ENCODE measurements around the gene VMP1. TPM values are rescaled to one million over a fixed set of nuclear protein-coding genes. Genes with fewer than 3 reads are reported as not detected.

Gene VMP1
- total RNA-seq, 1 donor from 2014 or later, result 62.6 TPM

DNA sequence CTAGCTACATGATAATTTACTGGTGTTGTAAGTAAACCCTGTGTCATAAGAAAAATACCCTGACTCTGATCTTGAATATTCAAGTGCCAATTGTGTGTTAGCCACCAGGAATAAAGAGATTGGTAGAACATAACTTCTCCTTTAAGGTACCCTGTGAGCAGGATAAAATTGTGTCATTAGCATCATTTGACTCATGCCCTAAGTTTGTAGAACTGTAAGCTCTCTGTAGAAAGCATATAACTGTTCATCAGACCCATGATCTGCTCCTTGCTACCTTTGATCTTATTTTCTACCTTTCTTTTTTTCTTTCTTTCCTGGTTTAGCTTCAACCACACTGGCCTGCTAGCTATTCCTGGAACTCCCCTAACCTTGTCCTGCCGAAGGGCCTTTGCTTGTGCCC, 36.1 kb upstream of the VMP1 start:
- H3K4me3 Mint-ChIP-seq, result no peak overlapping the region
- TF ChIP-seq, protein P1, sequence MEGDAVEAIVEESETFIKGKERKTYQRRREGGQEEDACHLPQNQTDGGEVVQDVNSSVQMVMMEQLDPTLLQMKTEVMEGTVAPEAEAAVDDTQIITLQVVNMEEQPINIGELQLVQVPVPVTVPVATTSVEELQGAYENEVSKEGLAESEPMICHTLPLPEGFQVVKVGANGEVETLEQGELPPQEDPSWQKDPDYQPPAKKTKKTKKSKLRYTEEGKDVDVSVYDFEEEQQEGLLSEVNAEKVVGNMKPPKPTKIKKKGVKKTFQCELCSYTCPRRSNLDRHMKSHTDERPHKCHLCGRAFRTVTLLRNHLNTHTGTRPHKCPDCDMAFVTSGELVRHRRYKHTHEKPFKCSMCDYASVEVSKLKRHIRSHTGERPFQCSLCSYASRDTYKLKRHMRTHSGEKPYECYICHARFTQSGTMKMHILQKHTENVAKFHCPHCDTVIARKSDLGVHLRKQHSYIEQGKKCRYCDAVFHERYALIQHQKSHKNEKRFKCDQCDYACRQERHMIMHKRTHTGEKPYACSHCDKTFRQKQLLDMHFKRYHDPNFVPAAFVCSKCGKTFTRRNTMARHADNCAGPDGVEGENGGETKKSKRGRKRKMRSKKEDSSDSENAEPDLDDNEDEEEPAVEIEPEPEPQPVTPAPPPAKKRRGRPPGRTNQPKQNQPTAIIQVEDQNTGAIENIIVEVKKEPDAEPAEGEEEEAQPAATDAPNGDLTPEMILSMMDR (conservative IDR thresholded peaks at IDR 0.05), result no peak
- H3K4me1 Mint-ChIP-seq, result no peaks in the 10 kb centered on the region
- H3K9me3 Mint-ChIP-seq, result no peaks in the 10 kb centered on the region
- no peaks in the 10 kb centered on the region for H3K36me3 Mint-ChIP-seq (ENCODE audit: low read depth)
- no peak for DNase-seq (ENCODE audit: low read depth, low spot score)
- H3K27ac Mint-ChIP-seq (ENCODE audit: unreplicated experiment), result no peak overlapping the region
- no peaks in the 10 kb centered on the region for H3K27me3 Mint-ChIP-seq (ENCODE audit: low read depth)

DNA sequence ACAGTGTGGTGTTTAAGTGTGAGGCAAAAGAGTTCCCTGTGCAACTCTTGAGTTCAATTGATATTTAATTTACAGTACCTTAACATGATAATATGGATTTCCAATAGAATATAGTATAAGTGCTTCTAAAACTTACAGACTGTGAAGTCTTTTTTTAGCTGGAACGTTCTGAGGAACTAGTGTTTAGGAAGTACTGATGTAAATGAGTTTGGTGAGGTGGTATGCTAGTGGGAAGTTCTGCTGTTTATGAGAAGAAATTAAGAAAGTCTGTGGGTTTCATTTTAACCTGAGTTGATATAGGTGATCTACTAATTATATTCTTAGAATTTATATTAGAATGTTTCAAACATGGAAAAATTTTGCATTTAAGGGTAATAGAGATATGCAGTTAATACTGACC, 32.2 kb upstream of the VMP1 start:
- no peak overlapping the region for H3K27ac Mint-ChIP-seq (ENCODE audit: unreplicated experiment)
- no peak overlapping the region for H3K4me3 Mint-ChIP-seq
- H3K36me3 Mint-ChIP-seq (ENCODE audit: low read depth), result peaks cover 4% of the 10 kb centered on the region
- no peaks in the 10 kb centered on the region for H3K9me3 Mint-ChIP-seq
- H3K4me1 Mint-ChIP-seq, result no peaks in the 10 kb centered on the region
- no peaks in the 10 kb centered on the region for H3K27me3 Mint-ChIP-seq (ENCODE audit: low read depth)
- DNase-seq (ENCODE audit: low read depth, low spot score), result no peak
- TF ChIP-seq, protein P1 (conservative IDR thresholded peaks at IDR 0.05), result no peak

DNA sequence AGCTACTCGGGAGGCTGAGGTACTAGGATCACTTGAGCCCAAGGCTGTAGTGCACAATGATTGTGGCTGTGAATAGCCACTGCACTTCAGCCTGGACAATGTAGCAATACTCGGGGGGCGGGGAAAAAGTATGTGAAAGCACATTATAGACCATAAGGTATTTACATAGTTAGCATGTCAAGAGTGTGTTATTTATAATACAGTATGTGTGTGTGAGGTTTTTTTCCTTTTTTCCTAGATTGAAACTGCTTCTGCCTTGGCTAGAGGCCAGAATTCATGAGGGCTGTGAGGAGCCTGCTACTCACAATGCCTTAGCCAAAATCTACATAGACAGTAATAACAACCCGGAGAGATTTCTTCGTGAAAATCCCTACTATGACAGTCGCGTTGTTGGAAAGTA, 30.7 kb upstream of the VMP1 start:
- no peak overlapping the region for H3K4me3 Mint-ChIP-seq
- H3K4me1 Mint-ChIP-seq, result no peaks in the 10 kb centered on the region
- TF ChIP-seq, protein P1 (conservative IDR thresholded peaks at IDR 0.05), result no peak
- DNase-seq (ENCODE audit: low read depth, low spot score), result no peak
- peaks cover 4% of the 10 kb centered on the region for H3K36me3 Mint-ChIP-seq (ENCODE audit: low read depth)
- no peak overlapping the region for H3K27ac Mint-ChIP-seq (ENCODE audit: unreplicated experiment)
- no peaks in the 10 kb centered on the region for H3K27me3 Mint-ChIP-seq (ENCODE audit: low read depth)
- no peaks in the 10 kb centered on the region for H3K9me3 Mint-ChIP-seq

DNA sequence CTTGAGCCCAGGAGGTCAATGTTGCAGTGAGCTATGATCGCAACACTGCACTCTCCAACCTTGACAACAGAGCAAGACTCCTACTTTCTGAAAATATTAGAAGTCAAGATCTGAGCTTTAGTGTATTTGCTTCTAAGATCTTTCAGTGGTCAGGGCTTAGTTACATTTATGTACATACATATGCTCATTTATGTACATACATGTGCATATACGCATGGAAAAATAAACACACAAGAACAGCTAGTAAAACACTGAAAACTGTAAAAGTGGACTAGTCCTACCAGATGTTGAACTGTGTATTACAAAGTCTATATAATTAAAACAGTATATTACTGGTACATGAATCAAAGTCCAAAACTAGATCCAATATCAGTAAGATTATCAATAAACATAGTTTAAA, 28.5 kb upstream of the VMP1 start:
- H3K4me1 Mint-ChIP-seq, result no peaks in the 10 kb centered on the region
- DNase-seq (ENCODE audit: low read depth, low spot score), result no peak
- peaks cover 8% of the 10 kb centered on the region for H3K36me3 Mint-ChIP-seq (ENCODE audit: low read depth)
- H3K27ac Mint-ChIP-seq (ENCODE audit: unreplicated experiment), result no peak overlapping the region
- H3K4me3 Mint-ChIP-seq, result no peak overlapping the region
- TF ChIP-seq, protein P1 (conservative IDR thresholded peaks at IDR 0.05), result no peak
- H3K9me3 Mint-ChIP-seq, result no peaks in the 10 kb centered on the region
- H3K27me3 Mint-ChIP-seq (ENCODE audit: low read depth), result no peaks in the 10 kb centered on the region

DNA sequence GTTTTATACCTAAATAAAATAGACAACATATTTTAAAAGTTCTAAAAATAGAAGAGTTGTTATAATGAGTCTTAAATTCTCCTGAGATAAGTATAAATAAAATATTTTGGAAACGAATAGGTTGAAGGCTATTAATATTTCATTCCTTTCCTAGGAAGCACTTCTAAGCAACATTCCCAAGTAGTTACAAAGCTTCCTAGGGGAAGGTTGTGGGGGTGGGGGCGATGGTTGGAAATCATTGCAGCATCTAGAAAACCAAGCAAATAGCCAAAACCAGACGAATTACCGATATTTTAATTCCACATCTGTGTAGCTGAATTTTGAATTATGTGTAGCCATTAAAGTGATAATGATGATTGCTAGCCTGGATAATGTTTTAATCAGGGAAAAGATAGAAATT, 27.1 kb upstream of the VMP1 start:
- Mint-ChIP-seq H3K4me1 (no peaks in the 10 kb centered on the region), H3K27me3 (ENCODE audit: low read depth) (no peaks in the 10 kb centered on the region), H3K4me3 (no peak overlapping the region), H3K27ac (ENCODE audit: unreplicated experiment) (no peak overlapping the region), H3K9me3 (no peaks in the 10 kb centered on the region), H3K36me3 (ENCODE audit: low read depth) (peaks cover 15% of the 10 kb centered on the region)
- TF ChIP-seq, protein P1 (conservative IDR thresholded peaks at IDR 0.05), result no peak
- DNase-seq (ENCODE audit: low read depth, low spot score), result no peak

DNA sequence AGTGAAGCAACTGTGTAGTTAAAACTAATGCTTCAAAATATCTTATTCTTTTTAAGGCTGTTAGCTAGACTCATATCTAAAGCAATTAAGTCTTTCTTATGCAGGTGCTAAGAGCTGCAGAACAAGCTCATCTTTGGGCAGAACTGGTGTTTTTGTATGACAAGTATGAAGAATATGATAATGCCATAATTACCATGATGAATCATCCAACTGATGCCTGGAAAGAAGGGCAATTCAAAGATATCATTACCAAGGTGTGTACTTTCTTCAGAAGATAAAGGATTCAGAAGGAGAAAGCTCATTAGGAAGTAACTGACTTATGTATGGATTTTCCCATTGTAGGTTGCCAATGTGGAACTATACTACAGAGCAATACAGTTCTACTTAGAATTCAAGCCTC, 24.2 kb upstream of the VMP1 start:
- Mint-ChIP-seq H3K36me3 (ENCODE audit: low read depth) (peaks cover 13% of the 10 kb centered on the region), H3K4me3 (no peak overlapping the region), H3K27me3 (ENCODE audit: low read depth) (no peaks in the 10 kb centered on the region), H3K4me1 (no peaks in the 10 kb centered on the region), H3K9me3 (no peaks in the 10 kb centered on the region), H3K27ac (ENCODE audit: unreplicated experiment) (no peak overlapping the region)
- DNase-seq (ENCODE audit: low read depth, low spot score), result no peak
- TF ChIP-seq, protein P1 (conservative IDR thresholded peaks at IDR 0.05), result no peak

All from neural crest cell (in vitro differentiated cells).